MCF 10A (cell line): ENCODE results near the gene ZNF76. TPM values are rescaled to one million over a fixed set of nuclear protein-coding genes. Genes with fewer than 3 reads are reported as not detected.

Experiments used
- BruUV-seq: library from RNA; stranded (reverse); fragments of 400-500 nt; replicated peaks from 2 replicates; lab custom pipeline; 2021; lab: Mats Ljungman, UMichigan
- CTCF ChIA-PET: fragments of 300-600 bp; sonication (Branson Sonifier 250); formaldehyde crosslinking; extraction: SDS; loops from one replicate; lab custom pipeline; 2021; ENCODE audit warnings: antibody characterized with exemption, inconsistent platforms; lab: Yijun Ruan, JAX
- POLR2A ChIA-PET: fragments of 300-600, 350-650 bp; sonication (Branson Sonifier 250); formaldehyde crosslinking; extraction: SDS; loops from one replicate; lab custom pipeline; 2020; ENCODE audit warnings: antibody characterized with exemption, inconsistent platforms; lab: Yijun Ruan, JAX
- DNase-seq: peaks from one replicate; pipeline ENCODE4 v3.0.0-alpha.2; 2018; ENCODE audit not compliant: unreplicated experiment
- H3K27ac Mint-ChIP-seq: one replicate; pipeline ENCODE4 v1.8.0; 2022; ENCODE audit warnings: mild to moderate bottlenecking, low read depth, mixed read lengths; ENCODE audit not compliant: unreplicated experiment
- H3K27me3 Mint-ChIP-seq: one replicate; pipeline ENCODE4 v1.8.0; 2022; ENCODE audit warnings: mixed read lengths; ENCODE audit not compliant: insufficient read depth, unreplicated experiment
- H3K36me3 Mint-ChIP-seq: one replicate; pipeline ENCODE4 v1.8.0; 2022; ENCODE audit warnings: mild to moderate bottlenecking, moderate library complexity, mixed read lengths; ENCODE audit not compliant: insufficient read depth, unreplicated experiment
- H3K4me1 Mint-ChIP-seq: one replicate; pipeline ENCODE4 v1.8.0; 2022; ENCODE audit warnings: mixed read lengths; ENCODE audit not compliant: insufficient read depth, unreplicated experiment
- H3K4me3 Mint-ChIP-seq: one replicate; pipeline ENCODE4 v1.8.0; 2022; ENCODE audit warnings: mild to moderate bottlenecking, moderate library complexity, mixed read lengths; ENCODE audit not compliant: unreplicated experiment
- H3K9me3 Mint-ChIP-seq: one replicate; pipeline ENCODE4 v1.8.0; 2022; ENCODE audit warnings: mixed read lengths; ENCODE audit not compliant: unreplicated experiment
- CTCF ChIP-seq: fragments of 200-600 bp; IDR thresholded peaks from one replicate; pipeline ENCODE4 v1.8.0; 2022; ENCODE audit warnings: antibody characterized with exemption, mild to moderate bottlenecking; ENCODE audit not compliant: unreplicated experiment
- intact Hi-C: fragments of 100-400 bp; cut with micrococcal nuclease; formaldehyde crosslinking; loops from 2 replicates; pipeline ENCODE4 v1.14.1; 2022
- total RNA-seq: library from RNA; stranded (reverse); gene quantifications from 2 replicates; pipeline ENCODE4 v1.2.3, GENCODE V29; 2022

The ZNF76 gene
- total RNA-seq, 1 experiment from 2014 or later = 28.0 TPM

GRCh38 chr6:35341557-35341956 is 82.0 kb downstream of the ZNF76 start:
- peaks cover 21% of the 10 kb centered on the region for H3K27me3 Mint-ChIP-seq
- BruUV-seq = no TSS peak
- CTCF ChIA-PET = interaction anchor here (0.6 to 6.6 kb wide), 23 partner anchors 9 to 407 kb away, joined by 3 to 146 read pairs (median 4); partner anchors contain the start of genes DEF6, FANCE and RPL10A
- H3K36me3 Mint-ChIP-seq = peaks cover 12% of the 10 kb centered on the region
- no peak for DNase-seq
- intact Hi-C loops = loop anchor here (5.0 kb wide), 1 partner anchor 44 kb away; the partner anchor contains the start of gene DEF6
- H3K4me3 Mint-ChIP-seq = no peak overlapping the region
- H3K27ac Mint-ChIP-seq = no peak overlapping the region
- peaks cover 18% of the 10 kb centered on the region for H3K4me1 Mint-ChIP-seq
- POLR2A ChIA-PET = interaction anchor here (1.0 to 3.9 kb wide), 10 partner anchors 44 to 228 kb away, joined by 3 to 41 read pairs (median 8); partner anchors contain the start of genes DEF6, FANCE and RPL10A
- no peak for TF ChIP-seq CTCF
- no peaks in the 10 kb centered on the region for H3K9me3 Mint-ChIP-seq

GRCh38 chr6:35342258-35343091 is 82.9 kb downstream of the ZNF76 start, which contains the start of gene PPARD:
Gene PPARD (plus strand): TSS chr6:35342558. CDS start chr6:35411088, 68,530 bp downstream.
- Mint-ChIP-seq H3K27me3 (peaks cover 12% of the 10 kb centered on the region), H3K36me3 (peaks cover 20% of the 10 kb centered on the region), H3K4me1 (peaks cover 18% of the 10 kb centered on the region), H3K4me3 (peak within 1 kb of the TSS; percentile 82), H3K9me3 (no peaks in the 10 kb centered on the region), H3K27ac (peak within 1 kb of the TSS; percentile 95)
- ChIA-PET POLR2A (interaction anchor here (0.7 to 3.9 kb wide), 13 partner anchors 43 to 260 kb away, joined by 3 to 41 read pairs (median 4); partner anchors contain the start of genes DEF6, FANCE and RPL10A), CTCF (interaction anchor here (0.6 to 6.6 kb wide), 25 partner anchors 10 to 452 kb away, joined by 3 to 146 read pairs (median 4); partner anchors contain the start of genes ARMC12, DEF6 and FANCE)
- no TSS peak for BruUV-seq
- peak; percentile 97 for DNase-seq
- peak; percentile 95 for TF ChIP-seq CTCF
- intact Hi-C loops = loop anchor here (1.0 to 5.0 kb wide), 4 partner anchors 45 to 126 kb away; partner anchors contain the start of genes DEF6 and RPL10A

GRCh38 chr6:35343092-35343834 is 83.7 kb downstream of the ZNF76 start:
- H3K27me3 Mint-ChIP-seq = peaks cover 9% of the 10 kb centered on the region
- intact Hi-C loops = loop anchor here (5.0 kb wide), 1 partner anchor 46 kb away; the partner anchor contains the start of gene DEF6
- no peak for TF ChIP-seq CTCF
- DNase-seq = peak; percentile 5
- no peaks in the 10 kb centered on the region for H3K9me3 Mint-ChIP-seq
- H3K27ac Mint-ChIP-seq = peak overlapping the region; percentile 95
- H3K4me1 Mint-ChIP-seq = peaks cover 18% of the 10 kb centered on the region
- ChIA-PET POLR2A (interaction anchor here (0.6 to 3.9 kb wide), 12 partner anchors 18 to 1675 kb away, joined by 3 to 41 read pairs (median 4); partner anchors contain the start of genes FANCE and RPL10A), CTCF (interaction anchor here (0.6 to 6.6 kb wide), 17 partner anchors 14 to 394 kb away, joined by 3 to 146 read pairs (median 5); partner anchors contain the start of genes ARMC12, DEF6, FANCE and RPL10A)
- TSS peak; percentile 41 for BruUV-seq
- H3K4me3 Mint-ChIP-seq = peak overlapping the region; percentile 82
- H3K36me3 Mint-ChIP-seq = peaks cover 28% of the 10 kb centered on the region
